OCI-LY1 (cell line): ENCODE results near the gene SCAPER.

Source experiments
- CTCF ChIP-seq: fragments of 200-600 bp; sonication (generic), shearing (Covaris generic); IDR thresholded peaks from 2 replicates; pipeline ENCODE4 v1.5.1; 2017; ENCODE audit warnings: mild to moderate bottlenecking, antibody characterized with exemption, low read length, moderate library complexity, mixed read lengths
- EZH2 ChIP-seq: fragments of 200-600 bp; sonication (generic), shearing (Covaris generic); IDR thresholded peaks from 2 replicates; pipeline ENCODE4 v1.8.0; 2017; ENCODE audit warnings: borderline replicate concordance, mixed run types, mild to moderate bottlenecking, antibody characterized with exemption, low read length, moderate library complexity, mixed read lengths

GRCh38 chr15:76330080-76330680 lies 575.0 kb downstream of the SCAPER start:
- TF ChIP-seq CTCF (peak; percentile 19; the same call in 1 of the 2 replicates), EZH2 (no peak)
